ENCODE results near the gene ANKH.

The ANKH gene

GRCh38 chr5:14834584-14835550, 36.7 kb downstream of the ANKH start:
- Histone ChIP-seq H3K4me1 (ENCODE audit: insufficient read depth, low read length) (no peaks in the 10 kb centered on the region), H3K4me3 (ENCODE audit: low read depth in 1 of 2, low read length in 2 of 2) (no peak overlapping the region), H3K27ac (ENCODE audit: low read depth, low read length) (no peak overlapping the region)

DNA sequence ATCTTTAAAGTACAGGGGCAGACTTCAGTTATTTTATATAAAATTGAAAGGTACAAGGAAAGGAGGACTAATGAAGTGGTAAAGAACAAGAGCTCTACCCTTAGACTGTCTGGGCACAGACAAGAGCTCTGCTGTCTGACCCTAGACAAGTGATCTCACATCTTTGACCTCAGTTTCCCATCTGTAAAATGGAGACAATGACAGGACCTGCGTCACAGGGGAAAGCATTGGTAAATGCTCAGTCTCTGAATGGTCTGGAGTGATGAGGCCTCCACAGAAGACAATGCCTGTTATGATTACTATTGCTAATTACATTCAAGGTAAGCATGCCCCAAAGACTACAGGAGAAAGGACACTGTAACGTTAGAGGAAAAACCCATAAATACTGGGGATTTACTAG, 37.5 kb downstream of the ANKH start:
- Histone ChIP-seq H3K4me3 (ENCODE audit: low read depth in 1 of 2, low read length in 2 of 2) (no peak overlapping the region), H3K36me3 (ENCODE audit: insufficient read depth, low read length) (no peaks in the 10 kb centered on the region), H3K27me3 (ENCODE audit: control insufficient read depth in 1 of 2, insufficient read depth in 2 of 2, low read length in 2 of 2) (no peaks in the 10 kb centered on the region), H3K9me3 (ENCODE audit: low read length) (no peaks in the 10 kb centered on the region), H3K9ac (ENCODE audit: low read length) (no peak overlapping the region), H3K4me1 (ENCODE audit: insufficient read depth, low read length) (no peaks in the 10 kb centered on the region), H3K27ac (ENCODE audit: low read depth, low read length) (no peak overlapping the region)

More at GRCh38 chr5:14834584-14835550, 36.7 kb downstream of the ANKH start:
- Histone ChIP-seq H3K27me3 (ENCODE audit: control insufficient read depth in 1 of 2, insufficient read depth in 2 of 2, low read length in 2 of 2) (no peaks in the 10 kb centered on the region), H3K9me3 (ENCODE audit: low read length) (no peaks in the 10 kb centered on the region), H3K9ac (ENCODE audit: low read length) (no peak overlapping the region), H3K36me3 (ENCODE audit: insufficient read depth, low read length) (no peaks in the 10 kb centered on the region)

DNA sequence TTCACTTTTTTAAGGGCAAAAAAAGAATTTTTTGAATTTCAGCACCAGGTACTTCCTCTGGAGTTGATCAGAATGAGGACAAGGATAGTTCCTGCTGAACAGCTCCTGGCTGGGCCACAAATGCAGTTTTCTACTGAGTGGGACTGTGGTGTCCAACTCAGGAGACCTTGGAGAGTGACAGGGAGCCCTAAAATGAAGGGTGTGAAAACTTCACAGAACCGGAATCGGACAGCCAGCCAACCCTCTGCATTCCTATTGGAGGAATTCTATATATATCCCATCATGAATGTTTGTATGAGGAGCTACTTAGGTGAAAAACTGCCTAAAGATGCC, 40.6 kb downstream of the ANKH start:
- Histone ChIP-seq H3K4me1 (ENCODE audit: insufficient read depth, low read length) (no peaks in the 10 kb centered on the region), H3K27me3 (ENCODE audit: control insufficient read depth in 1 of 2, insufficient read depth in 2 of 2, low read length in 2 of 2) (no peaks in the 10 kb centered on the region), H3K4me3 (ENCODE audit: low read depth in 1 of 2, low read length in 2 of 2) (no peak overlapping the region), H3K9me3 (ENCODE audit: low read length) (no peaks in the 10 kb centered on the region), H3K9ac (ENCODE audit: low read length) (no peak overlapping the region), H3K36me3 (ENCODE audit: insufficient read depth, low read length) (no peaks in the 10 kb centered on the region), H3K27ac (ENCODE audit: low read depth, low read length) (no peak overlapping the region)

- Histone ChIP-seq H3K36me3 (ENCODE audit: insufficient read depth, low read length) (no peaks in the 10 kb centered on the region), H3K27me3 (ENCODE audit: control insufficient read depth in 1 of 2, insufficient read depth in 2 of 2, low read length in 2 of 2) (no peaks in the 10 kb centered on the region), H3K9me3 (ENCODE audit: low read length) (no peaks in the 10 kb centered on the region), H3K27ac (ENCODE audit: low read depth, low read length) (no peak overlapping the region), H3K9ac (ENCODE audit: low read length) (no peak overlapping the region), H3K4me3 (ENCODE audit: low read depth in 1 of 2, low read length in 2 of 2) (no peak overlapping the region), H3K4me1 (ENCODE audit: insufficient read depth, low read length) (no peaks in the 10 kb centered on the region)
Measured at GRCh38 chr5:14830210-14831005, 41.2 kb downstream of the ANKH start.

DNA sequence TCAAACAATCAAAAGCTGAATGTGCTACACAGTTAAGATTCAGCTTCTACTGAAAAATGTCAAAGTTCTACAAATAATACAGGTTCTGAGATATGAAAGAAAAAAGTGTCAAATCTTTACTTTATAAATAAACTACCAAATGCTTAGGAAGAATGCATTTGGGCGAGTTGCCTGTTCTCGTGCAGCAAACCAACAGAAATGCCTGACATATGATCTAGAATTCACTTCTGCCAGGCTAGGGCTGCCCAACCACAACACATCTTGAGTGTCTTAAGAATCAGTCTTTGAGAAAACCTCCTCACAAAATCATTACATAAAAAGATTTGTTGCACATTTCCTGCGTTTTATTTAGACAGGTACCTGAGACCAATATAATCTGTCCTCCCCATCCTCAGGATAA, 42.2 kb downstream of the ANKH start:
- H3K36me3 ChIP-seq (ENCODE audit: insufficient read depth, low read length): no peaks in the 10 kb centered on the region
- no peak overlapping the region for H3K4me3 ChIP-seq (ENCODE audit: low read depth in 1 of 2, low read length in 2 of 2)
- H3K9ac ChIP-seq (ENCODE audit: low read length): no peak overlapping the region
- H3K27ac ChIP-seq (ENCODE audit: low read depth, low read length): no peak overlapping the region
- no peaks in the 10 kb centered on the region for H3K9me3 ChIP-seq (ENCODE audit: low read length)
- no peaks in the 10 kb centered on the region for H3K4me1 ChIP-seq (ENCODE audit: insufficient read depth, low read length)
- no peaks in the 10 kb centered on the region for H3K27me3 ChIP-seq (ENCODE audit: control insufficient read depth in 1 of 2, insufficient read depth in 2 of 2, low read length in 2 of 2)

DNA sequence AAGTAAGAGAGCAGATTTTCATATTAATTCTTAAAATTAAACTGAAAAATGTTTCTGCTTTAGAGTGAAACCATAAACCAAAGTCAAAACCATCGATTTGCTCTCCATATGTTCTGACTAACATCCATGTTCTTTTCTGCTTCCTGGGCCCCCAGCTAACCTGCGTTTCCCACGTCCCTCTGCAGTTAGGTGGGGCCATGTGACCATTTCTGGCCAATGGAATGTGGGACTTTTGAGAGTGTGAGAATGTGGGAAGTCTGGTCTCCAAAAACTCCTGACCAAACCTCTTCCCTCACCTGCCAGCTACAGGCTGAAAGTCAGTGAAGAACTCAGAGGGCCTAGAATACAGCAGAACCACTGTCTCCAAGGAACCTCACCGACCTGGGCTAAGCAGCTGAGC, 44.9 kb downstream of the ANKH start:
- H3K27me3 ChIP-seq (ENCODE audit: control insufficient read depth in 1 of 2, insufficient read depth in 2 of 2, low read length in 2 of 2): no peaks in the 10 kb centered on the region
- H3K4me3 ChIP-seq (ENCODE audit: low read depth in 1 of 2, low read length in 2 of 2): no peak overlapping the region
- no peaks in the 10 kb centered on the region for H3K4me1 ChIP-seq (ENCODE audit: insufficient read depth, low read length)
- H3K27ac ChIP-seq (ENCODE audit: low read depth, low read length): no peak overlapping the region
- H3K36me3 ChIP-seq (ENCODE audit: insufficient read depth, low read length): no peaks in the 10 kb centered on the region
- H3K9ac ChIP-seq (ENCODE audit: low read length): no peak overlapping the region
- no peaks in the 10 kb centered on the region for H3K9me3 ChIP-seq (ENCODE audit: low read length)

DNA sequence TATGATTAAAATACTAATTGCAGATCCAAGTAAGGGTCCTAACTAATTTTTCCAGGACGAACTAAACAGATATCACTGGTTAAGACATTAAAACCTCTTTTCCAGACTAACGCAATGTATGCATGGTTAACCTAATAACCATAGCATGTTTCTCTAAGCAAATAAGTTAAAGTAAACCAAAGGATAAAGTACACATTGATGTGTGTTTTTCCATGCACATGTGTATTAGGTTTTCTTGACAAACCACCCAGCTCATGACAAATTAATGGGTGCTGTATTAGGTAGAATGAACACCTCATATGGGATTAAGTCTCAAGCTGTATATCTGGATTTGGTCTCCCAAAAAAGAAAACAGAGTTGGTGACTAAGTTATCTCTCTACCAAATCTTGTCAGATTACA, 45.6 kb downstream of the ANKH start:
- Histone ChIP-seq H3K27me3 (ENCODE audit: control insufficient read depth in 1 of 2, insufficient read depth in 2 of 2, low read length in 2 of 2) (no peaks in the 10 kb centered on the region), H3K9me3 (ENCODE audit: low read length) (no peaks in the 10 kb centered on the region), H3K9ac (ENCODE audit: low read length) (no peak overlapping the region), H3K4me3 (ENCODE audit: low read depth in 1 of 2, low read length in 2 of 2) (no peak overlapping the region), H3K36me3 (ENCODE audit: insufficient read depth, low read length) (no peaks in the 10 kb centered on the region), H3K4me1 (ENCODE audit: insufficient read depth, low read length) (no peaks in the 10 kb centered on the region), H3K27ac (ENCODE audit: low read depth, low read length) (no peak overlapping the region)

- H3K9me3 ChIP-seq (ENCODE audit: low read length): no peaks in the 10 kb centered on the region
- H3K4me3 ChIP-seq (ENCODE audit: low read depth in 1 of 2, low read length in 2 of 2): no peak overlapping the region
- no peak overlapping the region for H3K9ac ChIP-seq (ENCODE audit: low read length)
Measured at GRCh38 chr5:14824499-14824898, 47.1 kb downstream of the ANKH start.

DNA sequence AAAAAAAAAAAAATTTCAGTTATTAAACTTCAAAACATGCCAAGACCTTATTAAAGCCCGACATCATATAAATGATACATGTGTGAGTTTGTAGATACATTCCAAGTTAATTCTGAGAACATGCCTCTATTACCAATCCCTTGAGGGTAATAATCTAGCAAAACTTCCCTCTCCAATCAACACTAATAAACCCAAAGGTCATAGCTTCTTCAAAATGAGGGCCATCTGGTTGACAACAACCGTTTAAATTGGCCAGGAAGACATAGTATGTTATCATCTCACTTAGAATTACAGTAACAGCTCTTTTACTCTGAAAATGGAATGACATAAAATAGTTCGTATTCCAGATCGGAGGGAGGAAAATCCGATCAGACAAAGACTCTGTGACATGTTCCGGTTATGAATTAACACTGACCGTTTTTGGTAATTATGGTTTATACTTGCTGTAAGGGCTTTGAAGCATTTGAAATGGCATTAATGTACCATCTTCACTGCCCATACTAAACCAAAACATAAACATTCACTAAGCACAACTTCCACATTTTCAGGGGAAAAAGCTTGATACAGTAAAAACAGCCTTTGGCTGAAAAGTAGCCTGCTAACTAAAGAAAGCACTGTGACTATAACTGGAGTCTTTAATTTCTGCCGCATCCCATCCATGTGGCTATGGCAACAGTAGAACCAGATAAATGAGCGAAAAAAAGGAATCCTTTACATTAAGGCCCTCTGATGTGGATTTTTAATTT, 50.3 kb downstream of the ANKH start:
- no peaks in the 10 kb centered on the region for H3K27me3 ChIP-seq (ENCODE audit: control insufficient read depth in 1 of 2, insufficient read depth in 2 of 2, low read length in 2 of 2)
- H3K9me3 ChIP-seq (ENCODE audit: low read length): no peaks in the 10 kb centered on the region
- H3K27ac ChIP-seq (ENCODE audit: low read depth, low read length): no peak overlapping the region
- no peaks in the 10 kb centered on the region for H3K4me1 ChIP-seq (ENCODE audit: insufficient read depth, low read length)
- no peak overlapping the region for H3K9ac ChIP-seq (ENCODE audit: low read length)
- no peaks in the 10 kb centered on the region for H3K36me3 ChIP-seq (ENCODE audit: insufficient read depth, low read length)
- no peak overlapping the region for H3K4me3 ChIP-seq (ENCODE audit: low read depth in 1 of 2, low read length in 2 of 2)

More at GRCh38 chr5:14824499-14824898, 47.1 kb downstream of the ANKH start:
- no peaks in the 10 kb centered on the region for H3K36me3 ChIP-seq (ENCODE audit: insufficient read depth, low read length)
- no peaks in the 10 kb centered on the region for H3K4me1 ChIP-seq (ENCODE audit: insufficient read depth, low read length)
- H3K27ac ChIP-seq (ENCODE audit: low read depth, low read length): no peak overlapping the region
- H3K27me3 ChIP-seq (ENCODE audit: control insufficient read depth in 1 of 2, insufficient read depth in 2 of 2, low read length in 2 of 2): no peaks in the 10 kb centered on the region

DNA sequence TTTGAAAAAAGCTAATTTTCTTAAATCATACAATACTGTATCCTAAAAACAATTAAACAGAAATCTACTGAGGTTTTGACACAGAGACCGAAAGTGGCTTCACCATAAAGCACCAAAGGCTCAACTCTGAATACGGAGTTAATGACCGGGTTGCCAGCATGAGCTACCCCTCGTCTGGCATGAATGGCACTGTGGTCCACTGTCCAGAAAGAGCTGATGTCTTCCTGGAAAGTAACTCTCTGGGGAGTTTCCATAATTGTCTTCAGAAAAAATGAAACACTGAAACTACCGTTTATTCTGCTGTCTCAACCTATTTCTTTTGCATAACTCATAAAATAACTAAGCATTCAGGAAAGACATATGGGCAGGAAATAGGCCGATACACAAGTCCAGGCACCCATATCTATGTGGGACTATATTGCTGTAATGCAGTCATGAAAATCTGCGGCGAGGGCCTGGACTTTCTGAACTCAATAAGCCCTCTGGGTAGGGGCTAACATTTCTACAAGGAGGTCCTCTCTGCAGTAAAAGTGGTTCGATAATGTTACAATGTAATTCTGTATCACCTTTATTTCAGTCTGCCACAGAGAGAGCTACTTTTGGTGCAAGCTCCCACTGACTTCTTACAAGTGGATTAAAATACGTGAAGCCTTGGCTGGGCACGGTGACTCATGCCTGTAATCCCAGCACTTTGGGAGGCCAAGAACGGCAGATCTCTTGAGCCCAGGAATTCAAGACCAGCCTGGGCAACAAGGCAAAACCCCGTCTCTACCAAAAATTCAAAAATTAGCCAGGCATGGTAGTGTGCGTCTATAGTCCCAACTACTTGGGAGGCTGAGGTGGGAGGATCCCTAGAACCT, 52.4 kb downstream of the ANKH start:
- H3K36me3 ChIP-seq (ENCODE audit: insufficient read depth, low read length): no peaks in the 10 kb centered on the region
- no peaks in the 10 kb centered on the region for H3K4me1 ChIP-seq (ENCODE audit: insufficient read depth, low read length)
- H3K9me3 ChIP-seq (ENCODE audit: low read length): no peaks in the 10 kb centered on the region
- no peak overlapping the region for H3K27ac ChIP-seq (ENCODE audit: low read depth, low read length)
- H3K27me3 ChIP-seq (ENCODE audit: control insufficient read depth in 1 of 2, insufficient read depth in 2 of 2, low read length in 2 of 2): no peaks in the 10 kb centered on the region
- H3K9ac ChIP-seq (ENCODE audit: low read length): no peak overlapping the region
- H3K4me3 ChIP-seq (ENCODE audit: low read depth in 1 of 2, low read length in 2 of 2): no peak overlapping the region
